CD8-positive, alpha-beta memory T cell (primary cell): Measurements from ENCODE around the gene CATSPER3. TPM values are rescaled to one million over a fixed set of nuclear protein-coding genes. Genes with fewer than 3 reads are reported as not detected.

Experiments used
- CTCF ChIA-PET: fragments of 350-600 bp; sonication (Branson Sonifier 250); formaldehyde crosslinking; loops from one replicate; lab custom pipeline; 2021; ENCODE audit warnings: antibody characterized with exemption; lab: Charles Lee
- POLR2A ChIA-PET: fragments of 350-600 bp; sonication (Branson Sonifier 250); formaldehyde crosslinking; loops from one replicate; lab custom pipeline; 2021; ENCODE audit warnings: antibody characterized with exemption; lab: Charles Lee
- DNase-seq, 5 donors: peaks; one replicate each; pipeline versions ENCODE4 v3.0.0 to v3.0.0-alpha.2; 2020 to 2022; ENCODE audit warnings: mixed read lengths in 1 of 5
- H3K27ac ChIP-seq: one replicate; pipeline ENCODE4 v1.7.0; 2013; ENCODE audit warnings: low read depth, mild to moderate bottlenecking, low read length, moderate library complexity
- H3K27me3 ChIP-seq: 2 replicates; pipeline ENCODE4 v1.7.0; 2013; ENCODE audit warnings: low read length, mild to moderate bottlenecking; ENCODE audit not compliant: insufficient read depth, poor library complexity, severe bottlenecking
- H3K36me3 ChIP-seq: 2 replicates; pipeline ENCODE4 v1.7.0; 2013; ENCODE audit warnings: mild to moderate bottlenecking, low read length, moderate library complexity; ENCODE audit not compliant: insufficient read depth
- H3K4me1 ChIP-seq: 2 replicates; pipeline ENCODE4 v1.7.0; 2013; ENCODE audit warnings: mild to moderate bottlenecking, low read length, moderate library complexity; ENCODE audit not compliant: insufficient read depth
- H3K4me3 ChIP-seq: 2 replicates; pipeline ENCODE4 v1.7.0; 2013; ENCODE audit warnings: mild to moderate bottlenecking, low read length
- H3K9me3 ChIP-seq: 2 replicates; pipeline ENCODE4 v1.7.0; 2013; ENCODE audit warnings: mild to moderate bottlenecking, low read length
- H3K27ac Mint-ChIP-seq, 8 donors: one replicate each; pipeline ENCODE4 v1.8.0; 2020 to 2021; ENCODE audit warnings: mixed read lengths in 8 of 8, mild to moderate bottlenecking in 6 of 8, inconsistent platforms in 3 of 8, moderate library complexity in 3 of 8
- H3K27me3 Mint-ChIP-seq, 2 donors: one replicate each; pipeline ENCODE4 v1.8.0; 2020 to 2021; ENCODE audit warnings: mixed read lengths in 2 of 2, mild to moderate bottlenecking in 1 of 2, moderate library complexity in 1 of 2
- H3K36me3 Mint-ChIP-seq, 3 donors: one replicate each; pipeline ENCODE4 v1.8.0; 2020 to 2021; ENCODE audit warnings: mixed read lengths in 3 of 3, inconsistent platforms in 1 of 3, mild to moderate bottlenecking in 1 of 3
- H3K4me1 Mint-ChIP-seq, 3 donors: one replicate each; pipeline ENCODE4 v1.8.0; 2020 to 2021; ENCODE audit warnings: mixed read lengths in 3 of 3, inconsistent platforms in 1 of 3, mild to moderate bottlenecking in 1 of 3
- H3K4me3 Mint-ChIP-seq, 7 donors: one replicate each; pipeline ENCODE4 v1.8.0; 2020 to 2021; ENCODE audit warnings: mixed read lengths in 7 of 7, mild to moderate bottlenecking in 6 of 7, moderate library complexity in 4 of 7, inconsistent platforms in 2 of 7
- H3K9me3 Mint-ChIP-seq, 5 donors: one replicate each; pipeline ENCODE4 v1.8.0; 2020 to 2022; ENCODE audit warnings: mixed read lengths in 5 of 5, mild to moderate bottlenecking in 3 of 5, moderate library complexity in 2 of 5, inconsistent platforms in 1 of 5
- polyA plus RNA-seq: library from polyadenylated mRNA; unstranded; fragments of 300-500 nt; fragmentation: Illumina TruSeq; gene quantifications from one replicate; pipeline ENCODE4 v1.2.3, GENCODE V29; 2021
- total RNA-seq, 2 experiments: library from RNA; stranded (reverse); gene quantifications; one replicate each; pipeline ENCODE4 v1.2.3, GENCODE V29; 2021

CATSPER3 gene
- total and polyA plus RNA-seq, 3 experiments from 2014 or later, result 0.18 to 0.36 (median 0.29) TPM

GRCh38 chr5:134939500-134939899 lies 28.2 kb upstream of the CATSPER3 start:
- ChIA-PET POLR2A (no interaction called here), CTCF (no interaction called here)
- Histone ChIP-seq H3K4me3 (no peak overlapping the region), H3K4me1 (no peaks in the 10 kb centered on the region), H3K27ac (no peak overlapping the region), H3K27me3 (no peaks in the 10 kb centered on the region), H3K9me3 (no peaks in the 10 kb centered on the region), H3K36me3 (no peaks in the 10 kb centered on the region)
- Mint-ChIP-seq H3K36me3 (peaks cover 7 to 38% (median 14%) of the 10 kb centered on the region in 3 donors), H3K27ac (no peak overlapping the region), H3K27me3 (no peaks in the 10 kb centered on the region), H3K4me1 (no peaks in the 10 kb centered on the region), H3K9me3 (no peaks in the 10 kb centered on the region), H3K4me3 (no peak overlapping the region)
- no peak for DNase-seq

- POLR2A ChIA-PET, result no interaction called here
Observed at GRCh38 chr5:134943547-134943946, 24.2 kb upstream of the CATSPER3 start.

GRCh38 chr5:134944630-134945029 lies 23.1 kb upstream of the CATSPER3 start:
- Histone ChIP-seq H3K4me1 (no peaks in the 10 kb centered on the region), H3K4me3 (no peak overlapping the region), H3K36me3 (no peaks in the 10 kb centered on the region), H3K9me3 (no peaks in the 10 kb centered on the region), H3K27ac (no peak overlapping the region), H3K27me3 (no peaks in the 10 kb centered on the region)
- H3K4me1 Mint-ChIP-seq, result no peaks in the 10 kb centered on the region
- H3K36me3 Mint-ChIP-seq, result peaks cover 0 to 14% (median 7%) of the 10 kb centered on the region in 3 donors
- no peak for DNase-seq
- no peak overlapping the region for H3K27ac Mint-ChIP-seq
- ChIA-PET POLR2A (no interaction called here), CTCF (no interaction called here)
- no peaks in the 10 kb centered on the region for H3K27me3 Mint-ChIP-seq
- no peak overlapping the region for H3K4me3 Mint-ChIP-seq
- no peaks in the 10 kb centered on the region for H3K9me3 Mint-ChIP-seq

More at GRCh38 chr5:134943547-134943946, 24.2 kb upstream of the CATSPER3 start:
- no peak overlapping the region for H3K4me3 ChIP-seq
- H3K27me3 ChIP-seq, result no peaks in the 10 kb centered on the region
- no peak overlapping the region for H3K27ac ChIP-seq
- H3K27me3 Mint-ChIP-seq, result no peaks in the 10 kb centered on the region
- H3K4me1 Mint-ChIP-seq, result no peaks in the 10 kb centered on the region
- no peaks in the 10 kb centered on the region for H3K4me1 ChIP-seq
- no peak overlapping the region for H3K4me3 Mint-ChIP-seq
- H3K27ac Mint-ChIP-seq, result no peak overlapping the region
- peaks cover 1 to 19% (median 9%) of the 10 kb centered on the region in 3 donors for H3K36me3 Mint-ChIP-seq
- no peak for DNase-seq
- no peaks in the 10 kb centered on the region for H3K36me3 ChIP-seq
- H3K9me3 ChIP-seq, result no peaks in the 10 kb centered on the region
- H3K9me3 Mint-ChIP-seq, result no peaks in the 10 kb centered on the region
- CTCF ChIA-PET, result no interaction called here

DNA sequence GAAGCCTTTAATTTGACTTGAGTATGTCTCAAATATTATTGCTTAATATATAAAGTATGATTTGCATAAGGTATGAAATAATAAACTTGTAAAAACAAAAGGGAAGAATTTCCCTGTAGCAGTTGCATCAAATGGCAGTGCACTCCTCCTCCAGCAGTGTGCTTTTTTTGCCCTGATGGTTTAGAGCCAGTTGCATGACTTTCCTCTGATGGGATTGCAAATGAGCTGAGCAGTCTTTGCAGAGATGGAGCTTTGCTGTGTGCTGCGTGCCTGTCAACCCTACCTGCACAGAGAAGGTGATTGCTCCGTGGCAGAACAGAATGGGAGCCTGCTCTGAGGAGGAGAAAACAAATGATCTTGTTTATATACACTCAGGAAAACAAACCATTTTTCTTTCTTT lies 22.7 kb upstream of the CATSPER3 start:
- Mint-ChIP-seq H3K4me1 (no peaks in the 10 kb centered on the region), H3K27ac (no peak overlapping the region), H3K27me3 (no peaks in the 10 kb centered on the region), H3K4me3 (no peak overlapping the region), H3K36me3 (peaks cover 0 to 10% (median 7%) of the 10 kb centered on the region in 3 donors), H3K9me3 (no peaks in the 10 kb centered on the region)
- no peak overlapping the region for H3K27ac ChIP-seq
- H3K9me3 ChIP-seq, result no peaks in the 10 kb centered on the region
- no peak for DNase-seq
- H3K4me1 ChIP-seq, result no peaks in the 10 kb centered on the region
- POLR2A ChIA-PET, result no interaction called here
- no peaks in the 10 kb centered on the region for H3K36me3 ChIP-seq
- CTCF ChIA-PET, result no interaction called here
- H3K4me3 ChIP-seq, result no peak overlapping the region
- H3K27me3 ChIP-seq, result no peaks in the 10 kb centered on the region

- H3K9me3 ChIP-seq, result no peaks in the 10 kb centered on the region
- Mint-ChIP-seq H3K27ac (no peak overlapping the region), H3K27me3 (no peaks in the 10 kb centered on the region), H3K4me3 (no peak overlapping the region), H3K36me3 (peaks cover 0 to 1% (median 0%) of the 10 kb centered on the region in 3 donors), H3K9me3 (peaks cover 0 to 5% (median 0%) of the 10 kb centered on the region in 5 donors), H3K4me1 (no peaks in the 10 kb centered on the region)
- POLR2A ChIA-PET, result interaction anchor here (0.6 kb wide), 1 partner anchor 319 kb away, joined by 4 read pairs; no protein-coding TSS in a partner anchor
- no peak overlapping the region for H3K27ac ChIP-seq
- CTCF ChIA-PET, result no interaction called here
- H3K4me1 ChIP-seq, result no peaks in the 10 kb centered on the region
- no peaks in the 10 kb centered on the region for H3K36me3 ChIP-seq
- no peaks in the 10 kb centered on the region for H3K27me3 ChIP-seq
- DNase-seq, result no peak
- no peak overlapping the region for H3K4me3 ChIP-seq
Observed at GRCh38 chr5:134948911-134949310, 18.8 kb upstream of the CATSPER3 start.

GRCh38 chr5:134949316-134949715 lies 18.4 kb upstream of the CATSPER3 start:
- POLR2A ChIA-PET, result no interaction called here
- no peak overlapping the region for H3K27ac Mint-ChIP-seq

GRCh38 chr5:134957920-134958608 lies 9.6 kb upstream of the CATSPER3 start:
- H3K27ac Mint-ChIP-seq, result peak overlapping the region in 1 of 8 donors; percentile 53
- H3K27me3 Mint-ChIP-seq, result no peaks in the 10 kb centered on the region
- H3K36me3 ChIP-seq, result no peaks in the 10 kb centered on the region
- peaks cover 1% of the 10 kb centered on the region for H3K4me1 ChIP-seq
- DNase-seq, result no peak
- ChIA-PET POLR2A (no interaction called here), CTCF (no interaction called here)
- H3K9me3 Mint-ChIP-seq, result peaks cover 5 to 13% (median 9%) of the 10 kb centered on the region in 5 donors
- no peak overlapping the region for H3K27ac ChIP-seq
- peaks cover 0 to 10% (median 5%) of the 10 kb centered on the region in 3 donors for H3K4me1 Mint-ChIP-seq
- H3K4me3 ChIP-seq, result no peak overlapping the region
- no peak overlapping the region for H3K4me3 Mint-ChIP-seq
- no peaks in the 10 kb centered on the region for H3K27me3 ChIP-seq
- peaks cover 12 to 39% (median 12%) of the 10 kb centered on the region in 3 donors for H3K36me3 Mint-ChIP-seq
- H3K9me3 ChIP-seq, result no peaks in the 10 kb centered on the region

More at GRCh38 chr5:134949316-134949715, 18.4 kb upstream of the CATSPER3 start:
- Histone ChIP-seq H3K27ac (no peak overlapping the region), H3K4me1 (no peaks in the 10 kb centered on the region), H3K9me3 (no peaks in the 10 kb centered on the region), H3K27me3 (no peaks in the 10 kb centered on the region), H3K4me3 (no peak overlapping the region), H3K36me3 (no peaks in the 10 kb centered on the region)
- peaks cover 2 to 3% (median 3%) of the 10 kb centered on the region in 3 donors for H3K36me3 Mint-ChIP-seq
- no peaks in the 10 kb centered on the region for H3K4me1 Mint-ChIP-seq
- no peak for DNase-seq
- no peak overlapping the region for H3K4me3 Mint-ChIP-seq
- peaks cover 0 to 8% (median 2%) of the 10 kb centered on the region in 5 donors for H3K9me3 Mint-ChIP-seq
- CTCF ChIA-PET, result no interaction called here
- H3K27me3 Mint-ChIP-seq, result no peaks in the 10 kb centered on the region

DNA sequence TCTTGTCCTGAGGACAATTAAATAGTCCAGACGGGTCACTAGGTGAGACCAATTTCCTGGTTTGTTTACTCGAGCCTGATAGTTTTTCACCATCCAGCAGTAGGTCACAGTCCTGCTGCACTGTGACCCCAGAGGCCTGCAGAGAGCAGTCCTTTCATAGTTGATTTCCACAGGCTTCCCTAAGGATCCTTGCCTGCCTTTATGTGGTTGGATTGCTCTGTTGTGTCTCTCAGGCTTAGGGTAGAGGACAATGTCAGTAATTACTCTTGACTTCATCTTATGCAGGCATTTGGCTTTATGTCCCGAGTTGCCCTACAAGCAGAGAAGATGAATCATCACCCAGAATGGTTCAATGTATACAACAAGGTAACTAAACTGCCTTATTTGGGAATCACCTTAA lies 9.0 kb upstream of the CATSPER3 start:
- peak overlapping the region in 2 of 8 donors; percentile 17 to 38 for H3K27ac Mint-ChIP-seq
- no peak overlapping the region for H3K27ac ChIP-seq
- no peak overlapping the region for H3K4me3 ChIP-seq
- H3K36me3 ChIP-seq, result no peaks in the 10 kb centered on the region
- peak overlapping the region in 1 of 7 donors; percentile 40 for H3K4me3 Mint-ChIP-seq
- peaks cover 8% of the 10 kb centered on the region for H3K4me1 ChIP-seq
- no peaks in the 10 kb centered on the region for H3K27me3 Mint-ChIP-seq
- ChIA-PET CTCF (no interaction called here), POLR2A (no interaction called here)
- no peaks in the 10 kb centered on the region for H3K27me3 ChIP-seq
- H3K4me1 Mint-ChIP-seq, result peaks cover 3 to 14% (median 6%) of the 10 kb centered on the region in 3 donors
- H3K9me3 ChIP-seq, result no peaks in the 10 kb centered on the region
- peaks cover 12 to 39% (median 12%) of the 10 kb centered on the region in 3 donors for H3K36me3 Mint-ChIP-seq
- H3K9me3 Mint-ChIP-seq, result peaks cover 5 to 12% (median 9%) of the 10 kb centered on the region in 5 donors
- DNase-seq, result no peak
